ENCODE results near the gene DPP3.

The DPP3 gene

DNA sequence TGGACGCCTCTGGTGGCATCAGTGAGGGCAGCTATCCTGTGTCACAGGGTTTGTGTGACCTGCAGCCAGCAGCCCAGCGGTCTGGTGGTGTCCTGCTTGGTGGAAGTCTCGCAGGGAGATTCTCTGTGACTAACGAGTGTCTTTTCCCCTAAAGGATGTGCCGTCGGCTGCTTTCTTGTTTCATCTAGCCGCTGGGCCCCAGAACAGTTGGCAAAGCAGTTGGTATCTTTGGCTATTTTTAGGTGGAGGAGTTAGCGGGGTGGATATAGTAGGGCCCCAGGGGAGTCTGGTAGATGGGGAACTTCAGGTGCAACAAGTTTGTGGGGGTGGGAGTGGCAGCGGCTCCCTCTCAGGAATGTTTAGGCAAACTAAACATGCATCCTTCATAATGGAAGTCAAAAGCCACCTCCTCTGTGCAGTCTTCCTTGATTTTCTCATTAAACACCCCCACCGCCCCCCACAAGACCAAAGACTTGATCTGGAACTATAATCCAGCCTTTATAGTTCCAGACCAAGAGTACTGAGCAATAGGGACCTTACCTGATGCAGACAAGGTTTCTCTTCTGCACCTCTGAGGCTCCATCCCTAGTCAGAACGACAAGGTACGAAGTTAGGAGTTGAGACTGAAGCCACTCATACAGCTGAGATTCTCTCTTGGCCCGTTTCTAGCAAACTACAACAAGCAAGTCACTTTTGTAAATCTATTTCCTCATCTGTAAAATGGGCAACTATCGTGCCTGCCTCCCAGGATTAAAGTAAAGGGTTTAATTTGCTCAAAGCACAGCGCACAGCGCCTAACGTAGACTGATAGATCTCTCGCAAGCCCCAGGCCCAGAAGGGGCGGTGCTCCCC lies 14.6 kb upstream of the DPP3 start:
- DNase-seq = no peak

- DNase-seq = peak; percentile 82
These were observed 13.8 kb upstream of the DPP3 start, which contains the start of gene PELI3 for GRCh38 chr11:66466225-66467033. TSS of gene PELI3 (plus strand) at chr11:66466905. CDS start at chr11:66468129, 1,224 bp downstream.

DNA sequence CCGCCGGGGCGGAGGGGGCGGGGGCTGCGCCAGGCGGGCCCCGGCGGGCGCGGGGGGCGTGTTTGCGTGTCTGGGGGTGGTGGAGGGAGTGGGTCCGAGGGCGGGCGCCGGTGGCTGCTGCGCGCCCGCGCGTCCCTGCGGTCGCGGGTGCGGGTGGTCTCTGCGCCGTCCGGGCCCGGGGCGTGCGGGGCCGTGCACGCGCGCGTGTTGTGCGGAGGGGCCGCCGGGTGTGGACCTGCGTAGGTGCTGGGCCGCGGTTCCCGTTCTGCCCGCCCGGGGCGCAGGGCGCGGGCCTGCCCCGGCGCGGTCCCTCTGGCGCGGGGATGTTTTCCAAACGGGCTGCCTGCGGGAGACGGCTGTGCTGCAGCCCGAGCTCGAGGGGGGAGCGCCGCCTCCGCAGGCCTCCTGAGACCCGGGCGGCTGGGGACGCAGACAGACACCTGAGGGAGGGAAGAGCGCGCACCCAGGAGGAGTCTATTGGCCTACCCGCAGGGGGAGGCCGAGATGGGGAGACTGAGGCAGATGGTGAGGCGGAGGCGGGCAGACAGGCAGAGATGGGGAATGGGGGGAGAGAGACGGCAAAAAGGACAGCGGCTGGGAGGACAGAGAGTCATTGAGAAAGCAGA lies 13.1 kb upstream of the DPP3 start:
- no peak for DNase-seq

DNA sequence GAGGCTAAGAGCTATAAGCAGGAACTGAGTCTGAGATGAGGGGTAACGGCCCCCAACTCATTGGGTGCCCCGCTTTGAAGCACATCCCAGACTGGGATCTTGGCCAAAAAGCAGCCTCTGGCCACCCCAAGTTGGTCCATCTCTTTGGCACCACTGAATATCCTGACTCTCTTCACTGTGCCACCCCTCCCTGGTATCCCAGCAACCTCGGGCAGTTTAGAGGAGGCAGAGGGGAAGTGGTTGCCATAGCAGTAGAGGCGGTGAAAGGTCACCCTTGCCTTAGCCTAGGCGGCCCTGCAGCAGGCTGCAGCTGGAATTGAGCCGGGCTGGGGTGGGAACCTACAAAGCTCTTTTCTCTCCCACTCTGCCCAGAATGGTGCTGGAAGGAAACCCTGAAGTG lies 12.5 kb upstream of the DPP3 start:
- DNase-seq = peak; percentile 32

GRCh38 chr11:66468691-66469090 lies 11.5 kb upstream of the DPP3 start:
- DNase-seq = no peak

GRCh38 chr11:66469441-66469840 lies 10.8 kb upstream of the DPP3 start:
- DNase-seq = no peak

GRCh38 chr11:66470015-66470414 lies 10.2 kb upstream of the DPP3 start:
- DNase-seq = no peak

DNA sequence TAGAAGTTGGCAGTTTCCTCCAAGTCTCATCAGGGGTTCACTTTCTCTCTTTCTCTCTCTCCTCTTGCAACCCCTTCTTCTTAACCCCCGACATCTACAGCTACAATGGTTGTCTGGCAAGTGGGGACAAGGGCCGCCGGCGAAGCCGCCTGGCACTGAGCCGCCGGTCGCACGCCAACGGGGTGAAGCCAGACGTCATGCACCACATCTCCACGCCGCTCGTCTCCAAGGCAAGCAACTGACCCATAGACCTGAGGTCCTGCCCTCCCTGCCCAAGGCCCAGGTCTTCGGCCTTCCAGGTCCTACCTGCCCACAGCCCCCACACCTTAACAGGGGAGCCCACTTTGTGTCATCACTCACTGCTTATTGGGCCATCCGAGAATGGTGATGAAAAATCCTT lies 9.1 kb upstream of the DPP3 start:
- no peak for DNase-seq

DNA sequence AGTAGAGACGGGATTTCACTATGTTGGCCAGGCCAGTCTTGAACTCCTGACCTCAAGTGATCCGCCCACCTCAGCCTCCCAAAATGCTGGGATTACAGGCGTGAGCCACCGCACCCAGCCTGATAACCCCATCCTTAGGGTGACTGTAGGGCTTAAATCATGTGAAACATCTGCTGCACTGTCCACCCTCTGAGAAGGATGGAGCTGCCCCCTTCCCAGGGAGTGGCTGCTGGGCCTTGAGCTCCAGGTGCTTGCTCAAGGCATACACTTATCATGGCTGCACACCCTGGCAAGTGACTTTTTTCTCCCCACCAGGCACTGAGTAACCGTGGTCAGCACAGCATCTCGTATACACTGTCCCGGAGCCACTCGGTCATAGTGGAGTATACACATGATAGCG lies 8.2 kb upstream of the DPP3 start:
- no peak for DNase-seq

GRCh38 chr11:66473167-66473566 lies 7.1 kb upstream of the DPP3 start:
- DNase-seq = no peak

GRCh38 chr11:66473608-66474515 lies 6.4 kb upstream of the DPP3 start:
- DNase-seq = no peak

DNA sequence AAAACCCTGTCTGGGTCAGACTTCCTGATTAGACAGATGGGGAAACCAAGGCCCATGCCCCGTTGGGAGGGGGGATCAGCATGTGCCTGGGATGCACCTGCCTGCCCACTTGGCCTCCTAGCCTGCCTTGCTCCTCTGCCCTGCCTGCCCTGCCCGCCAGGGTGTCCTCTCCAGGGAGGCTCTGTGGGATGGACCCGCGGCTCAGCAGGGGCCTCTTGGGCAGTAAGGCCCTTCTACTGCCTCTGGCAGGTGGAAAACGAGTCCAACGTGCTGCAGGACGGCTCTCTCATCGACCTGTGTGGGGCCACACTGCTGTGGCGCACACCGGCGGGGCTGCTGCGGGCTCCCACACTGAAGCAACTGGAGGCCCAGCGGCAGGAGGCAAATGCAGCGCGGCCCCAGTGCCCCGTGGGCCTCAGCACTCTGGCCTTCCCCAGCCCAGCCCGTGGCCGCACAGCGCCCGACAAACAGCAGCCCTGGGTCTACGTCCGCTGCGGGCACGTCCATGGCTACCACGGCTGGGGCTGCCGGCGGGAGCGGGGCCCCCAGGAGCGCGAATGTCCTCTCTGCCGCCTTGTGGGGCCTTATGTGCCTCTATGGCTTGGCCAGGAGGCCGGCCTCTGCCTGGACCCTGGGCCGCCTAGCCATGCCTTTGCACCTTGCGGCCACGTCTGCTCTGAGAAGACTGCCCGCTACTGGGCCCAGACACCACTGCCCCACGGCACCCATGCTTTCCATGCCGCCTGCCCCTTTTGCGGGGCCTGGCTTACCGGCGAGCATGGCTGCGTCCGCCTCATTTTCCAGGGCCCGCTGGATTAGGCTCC lies 4.7 kb upstream of the DPP3 start:
- no peak for DNase-seq

DNA sequence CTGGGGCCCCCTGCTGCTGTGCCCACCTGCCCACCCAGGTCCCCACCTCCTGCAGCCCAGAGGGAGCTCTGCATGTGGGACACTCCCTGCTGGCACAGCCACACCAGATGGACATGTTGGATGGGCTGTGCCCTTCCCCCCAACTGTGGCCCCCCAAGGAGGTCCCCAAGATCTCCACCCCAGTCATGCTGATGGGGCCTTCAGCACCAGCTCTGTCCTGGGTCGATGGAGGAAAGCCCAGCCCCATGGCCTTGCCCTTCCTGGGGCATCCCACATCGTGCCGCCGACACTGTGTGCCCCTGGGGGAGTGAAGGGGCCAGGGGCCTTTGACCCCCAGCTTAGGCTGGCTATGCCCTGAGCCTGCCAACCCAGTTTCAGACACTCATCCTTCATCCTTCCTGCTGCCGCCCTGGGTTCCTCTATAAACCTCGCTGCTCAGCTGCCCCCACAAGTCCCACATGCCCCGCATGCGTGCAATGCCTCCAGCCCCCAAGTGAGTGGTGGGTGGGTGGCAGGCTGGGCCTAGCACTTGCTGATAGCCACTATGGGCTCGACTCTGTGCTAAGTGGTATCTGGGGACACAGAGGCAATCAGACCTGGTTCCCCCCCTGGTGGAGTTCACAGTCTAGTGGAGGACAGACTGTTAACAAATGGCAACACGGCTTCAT lies 3.9 kb upstream of the DPP3 start:
- no peak for DNase-seq

- DNase-seq = no peak
These were observed 3.4 kb upstream of the DPP3 start for GRCh38 chr11:66476841-66477251.

- DNase-seq = no peak
These were observed 2.7 kb upstream of the DPP3 start for GRCh38 chr11:66477263-66478201.

GRCh38 chr11:66478729-66479393 lies 1.4 kb upstream of the DPP3 start:
- peak; percentile 21 for DNase-seq

GRCh38 chr11:66479394-66480116 lies 679 bp upstream of the DPP3 start:
- DNase-seq = peak; percentile 82

GRCh38 chr11:66484806-66485380 lies 4.7 kb downstream of the DPP3 start:
- no peak for DNase-seq

Measured in DMS79 treated with DMSO at 0.1 percent for 48 hours (cell line).